Body of pancreas (tissue), 4 donors: ENCODE measurements around the gene IKBKE. TPM values are rescaled to one million over a fixed set of nuclear protein-coding genes. Genes with fewer than 3 reads are reported as not detected.
A peak's percentile ranks its signal among the peaks of the same experiment; 100 is the strongest.

ENCODE experiments used
- ATAC-seq: fragments of 150-250 bp; one replicate; pipeline ENCODE4 v1.9.1; 2016
- DNase-seq, 4 donors: peaks; one replicate each; pipeline ENCODE4 v3.0.0-alpha.2; 2019
- H3K27ac ChIP-seq, 4 donors: fragments of 200-600 bp; sonication (generic); 1 replicate in 3 of 4; 2 replicates in 1 of 4; pipeline versions ENCODE4 v1.5.1 to v1.6.1; 2016 to 2019; ENCODE audit warnings: mild to moderate bottlenecking in 1 of 4, mixed read lengths in 1 of 4, moderate library complexity in 1 of 4
- H3K27me3 ChIP-seq, 2 donors: fragments of 200-600 bp; sonication (generic); one replicate each; pipeline ENCODE4 v1.6.0; 2016; ENCODE audit warnings: mild to moderate bottlenecking in 1 of 2
- H3K36me3 ChIP-seq, 2 donors: fragments of 200-600 bp; sonication (generic); replicated peaks in 1 of 2; 2 replicates each; pipeline ENCODE4 v1.5.1; 2016; ENCODE audit warnings: low read depth in 2 of 2; ENCODE audit not compliant: insufficient read depth in 1 of 2
- H3K4me1 ChIP-seq: fragments of 200-600 bp; sonication (generic); one replicate; pipeline ENCODE4 v1.6.0; 2016
- H3K4me3 ChIP-seq, 2 donors: fragments of 200-600 bp; sonication (generic); 1 replicate in 1 of 2; 2 replicates in 1 of 2; pipeline ENCODE4 v1.5.1; 2016 to 2019
- H3K9me3 ChIP-seq, 3 donors: fragments of 200-600 bp; sonication (generic); 1 replicate in 2 of 3; 2 replicates in 1 of 3; pipeline ENCODE4 v1.5.1; 2016
- POLR2A ChIP-seq, 3 donors: fragments of 450-650 bp; IDR thresholded peaks; one replicate each; pipeline ENCODE4 v1.6.1; 2016; ENCODE audit warnings: antibody characterized with exemption in 3 of 3, mild to moderate bottlenecking in 2 of 3
- WGBS, 2 donors: methylation state at CpG; one replicate each; pipeline ENCODE4 v1.1.5; 2017; 5-methylcytosine and 5-hydroxymethylcytosine counted together
- intact Hi-C: fragments of 100-400 bp; cut with DNase I; formaldehyde crosslinking; loops from one replicate; pipeline ENCODE4 v1.15.1; 2023
- total RNA-seq, 2 donors: library from RNA; depleted of rRNA; stranded (reverse); fragments of >200 nt; gene quantifications; one replicate each; pipeline ENCODE4 v1.1.0, GENCODE V29; 2016
- TF ChIP-seq, protein P1 (sequence below), 7 experiments: fragments of 450-650 bp in 4 of 7; fragments of 200-600 bp in 3 of 7; sonication (generic) in 3 of 7; IDR thresholded peaks; one replicate each; pipeline ENCODE4 v1.5.1; 2016 to 2019; ENCODE audit warnings: antibody characterized with exemption in 7 of 7

IKBKE gene
- total RNA-seq, 2 donors from 2014 or later, result 5.4 to 10.2 TPM

DNA sequence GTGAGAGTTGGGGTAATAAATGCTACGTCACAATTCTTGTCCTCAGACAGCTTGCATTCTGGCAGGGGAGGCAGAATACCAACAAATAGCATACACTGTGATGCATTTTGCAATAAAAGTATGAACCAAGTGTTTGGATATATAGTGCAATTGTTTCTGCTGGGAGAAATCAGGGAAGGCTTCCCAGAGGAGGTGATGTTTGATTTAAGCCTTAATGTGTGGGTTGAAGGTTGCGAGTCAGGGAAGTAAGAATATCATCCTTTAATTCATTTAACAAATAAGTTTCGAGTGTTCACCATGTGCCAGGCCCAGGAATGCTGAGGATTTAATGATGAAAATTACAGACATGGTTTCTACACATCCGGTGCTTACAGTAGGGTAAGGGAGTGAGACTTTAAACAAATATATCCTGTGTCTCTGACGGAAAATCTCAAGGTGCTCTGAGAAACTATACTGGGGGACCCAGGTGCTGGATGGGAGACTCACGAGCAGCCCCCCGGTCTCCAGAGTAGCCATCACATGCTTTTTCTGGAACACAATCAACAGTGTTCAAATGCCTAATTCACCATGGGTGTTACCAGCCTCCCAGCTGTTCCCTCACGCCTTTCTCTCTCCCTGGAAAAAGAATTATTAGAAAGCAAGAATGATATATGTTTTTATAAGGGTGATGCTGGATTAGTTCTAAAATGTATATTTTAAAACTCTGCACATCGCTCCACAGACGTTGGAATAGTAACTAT lies 68.8 kb downstream of the IKBKE start:
- Histone ChIP-seq H3K4me1 (peaks cover 78% of the 10 kb centered on the region), H3K27ac (peak overlapping the region in 3 of 4 donors; percentile 79 to 91 (median 85)), H3K36me3 (no peaks in the 10 kb centered on the region), H3K4me3 (no peak overlapping the region), H3K9me3 (no peaks in the 10 kb centered on the region), H3K27me3 (no peaks in the 10 kb centered on the region)
- intact Hi-C loops, result no loop called here
- DNase-seq (no peak), ATAC-seq (no peak)
- TF ChIP-seq, protein P1, sequence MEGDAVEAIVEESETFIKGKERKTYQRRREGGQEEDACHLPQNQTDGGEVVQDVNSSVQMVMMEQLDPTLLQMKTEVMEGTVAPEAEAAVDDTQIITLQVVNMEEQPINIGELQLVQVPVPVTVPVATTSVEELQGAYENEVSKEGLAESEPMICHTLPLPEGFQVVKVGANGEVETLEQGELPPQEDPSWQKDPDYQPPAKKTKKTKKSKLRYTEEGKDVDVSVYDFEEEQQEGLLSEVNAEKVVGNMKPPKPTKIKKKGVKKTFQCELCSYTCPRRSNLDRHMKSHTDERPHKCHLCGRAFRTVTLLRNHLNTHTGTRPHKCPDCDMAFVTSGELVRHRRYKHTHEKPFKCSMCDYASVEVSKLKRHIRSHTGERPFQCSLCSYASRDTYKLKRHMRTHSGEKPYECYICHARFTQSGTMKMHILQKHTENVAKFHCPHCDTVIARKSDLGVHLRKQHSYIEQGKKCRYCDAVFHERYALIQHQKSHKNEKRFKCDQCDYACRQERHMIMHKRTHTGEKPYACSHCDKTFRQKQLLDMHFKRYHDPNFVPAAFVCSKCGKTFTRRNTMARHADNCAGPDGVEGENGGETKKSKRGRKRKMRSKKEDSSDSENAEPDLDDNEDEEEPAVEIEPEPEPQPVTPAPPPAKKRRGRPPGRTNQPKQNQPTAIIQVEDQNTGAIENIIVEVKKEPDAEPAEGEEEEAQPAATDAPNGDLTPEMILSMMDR (IDR thresholded peaks at IDR 0.05), result no peak
- no peak for TF ChIP-seq POLR2A (IDR thresholded peaks at IDR 0.05)
- 82 to 85% methylated on average over 10 of the region's 10 CpGs for WGBS, 2 donors

DNA sequence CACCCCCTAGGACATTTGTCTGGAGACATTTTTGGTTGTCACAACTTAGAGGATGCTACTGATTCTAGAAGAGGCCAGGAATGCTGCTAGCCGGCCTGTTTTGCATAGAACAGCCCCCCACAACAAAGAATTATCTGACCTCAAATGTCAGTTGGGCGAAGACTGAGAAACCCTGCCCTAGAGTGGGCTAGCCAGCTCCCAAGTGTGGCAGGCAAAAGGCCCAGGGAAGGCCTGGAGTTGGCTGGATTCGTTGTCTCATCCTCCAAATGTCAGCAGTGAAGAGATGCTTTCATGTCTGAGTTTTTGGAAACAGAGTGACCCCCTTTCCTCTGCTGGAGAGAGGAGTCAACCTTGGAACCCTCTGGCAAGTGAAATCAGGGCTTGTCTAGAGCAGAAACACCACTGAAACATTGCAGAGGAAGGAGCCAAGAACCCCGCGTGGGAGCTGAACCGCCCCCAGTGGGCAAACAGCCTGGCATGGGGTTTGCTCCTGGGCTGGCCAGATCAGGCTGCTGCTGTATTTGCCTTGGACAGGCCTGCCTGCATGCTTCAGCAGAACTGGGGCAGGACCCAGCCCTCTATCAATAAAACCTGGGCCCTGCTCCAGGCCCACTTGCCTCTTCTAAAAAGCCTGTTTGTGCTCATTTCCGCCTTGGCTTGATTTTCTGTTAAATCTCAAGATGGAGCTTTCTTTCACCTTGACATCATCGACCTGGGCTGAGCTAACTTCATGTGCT lies 69.9 kb downstream of the IKBKE start:
- no peaks in the 10 kb centered on the region for H3K36me3 ChIP-seq
- no peaks in the 10 kb centered on the region for H3K27me3 ChIP-seq
- peak overlapping the region; percentile 75 to 91 (median 82) for H3K27ac ChIP-seq
- H3K4me3 ChIP-seq, result no peak overlapping the region
- intact Hi-C loops, result loop anchor here (10.0 kb wide), 1 partner anchor 45 kb away; no protein-coding TSS in a partner anchor
- TF ChIP-seq, protein P1 (IDR thresholded peaks at IDR 0.05), result peak in 3 of 7 experiments; percentile 16 to 35 (median 30)
- TF ChIP-seq POLR2A (IDR thresholded peaks at IDR 0.05), result peak in 1 of 3 donors; percentile 6
- H3K9me3 ChIP-seq, result no peaks in the 10 kb centered on the region
- H3K4me1 ChIP-seq, result peaks cover 77% of the 10 kb centered on the region
- 23 to 28% methylated on average over 5 to 8 of the region's 8 CpGs for WGBS, 2 donors
- peak; percentile 92 for ATAC-seq
- peak; percentile 90 to 95 (median 94) for DNase-seq

DNA sequence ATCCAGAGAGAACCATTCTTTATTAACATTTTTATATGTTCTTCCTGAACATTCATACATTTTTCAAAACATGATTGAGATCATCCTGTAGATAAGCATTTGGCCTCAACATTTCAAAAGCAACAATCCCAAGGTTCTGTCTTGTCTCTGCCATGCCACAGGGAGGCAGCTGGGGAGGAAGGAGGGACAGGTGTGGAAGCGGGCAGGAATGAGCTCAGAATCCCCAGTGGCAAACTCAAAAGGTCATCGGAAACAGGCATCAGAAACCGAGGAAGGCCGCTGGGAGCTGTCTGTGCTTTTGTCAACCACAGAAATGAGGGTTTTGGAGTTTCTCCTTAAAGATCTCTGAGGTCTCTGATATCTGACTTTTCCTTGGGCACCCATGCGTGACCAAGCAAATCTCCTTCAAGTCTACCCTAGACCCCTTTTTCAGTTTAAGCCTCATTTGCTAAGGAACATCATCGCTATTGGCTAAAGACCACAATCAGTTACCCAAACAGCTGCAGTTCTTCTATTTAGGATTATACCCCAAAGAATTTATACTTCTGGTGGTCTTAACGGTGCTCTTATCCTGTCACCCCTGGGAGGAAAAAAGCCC lies 71.1 kb downstream of the IKBKE start:
- no peak for DNase-seq
- ATAC-seq, result no peak
- Histone ChIP-seq H3K4me1 (peaks cover 66% of the 10 kb centered on the region), H3K27ac (peak overlapping the region; percentile 75 to 91 (median 82)), H3K36me3 (no peaks in the 10 kb centered on the region), H3K4me3 (no peak overlapping the region), H3K9me3 (no peaks in the 10 kb centered on the region), H3K27me3 (no peaks in the 10 kb centered on the region)
- 91 to 93% methylated on average over 7 of the region's 7 CpGs for WGBS, 2 donors
- TF ChIP-seq, protein P1 (IDR thresholded peaks at IDR 0.05), result no peak
- TF ChIP-seq POLR2A (IDR thresholded peaks at IDR 0.05), result no peak
- intact Hi-C loops, result loop anchor here (10.0 kb wide), 1 partner anchor 47 kb away; no protein-coding TSS in a partner anchor

GRCh38 chr1:206544562-206545257 lies 74.4 kb downstream of the IKBKE start:
- H3K4me3 ChIP-seq, result no peak overlapping the region
- peak overlapping the region in 3 of 4 donors; percentile 0 to 16 (median 10) for H3K27ac ChIP-seq
- peak; percentile 52 for ATAC-seq
- intact Hi-C loops, result loop anchor here (10.0 kb wide), 1 partner anchor 50 kb away; no protein-coding TSS in a partner anchor
- peaks cover 34% of the 10 kb centered on the region for H3K4me1 ChIP-seq
- H3K9me3 ChIP-seq, result no peaks in the 10 kb centered on the region
- no peak for TF ChIP-seq POLR2A (IDR thresholded peaks at IDR 0.05)
- TF ChIP-seq, protein P1 (IDR thresholded peaks at IDR 0.05), result peak; percentile 67 to 87 (median 80)
- 9 to 13% methylated on average over 9 of the region's 9 CpGs for WGBS, 2 donors
- H3K27me3 ChIP-seq, result no peaks in the 10 kb centered on the region
- no peaks in the 10 kb centered on the region for H3K36me3 ChIP-seq
- DNase-seq, result peak; percentile 72 to 81 (median 78)
